GM18873 (cell line): ENCODE results near the gene FAM241B.

Experiments used
- ATAC-seq: cut with Tn5 transposase; IDR thresholded peaks from one replicate; pipeline ENCODE4 v1.9.1; 2021; ENCODE audit warnings: mild to moderate bottlenecking, moderate library complexity, moderate number of reproducible peaks; ENCODE audit not compliant: unreplicated experiment, low FRiP score

The FAM241B gene

GRCh38 chr10:69662901-69663300 lies 32.9 kb downstream of the FAM241B start:
- ATAC-seq, result no peak

GRCh38 chr10:69663369-69663947 lies 33.4 kb downstream of the FAM241B start:
- ATAC-seq, result no peak

- ATAC-seq, result no peak
Measured at GRCh38 chr10:69665474-69666320, 35.6 kb downstream of the FAM241B start.

GRCh38 chr10:69666756-69667155 lies 36.7 kb downstream of the FAM241B start:
- no peak for ATAC-seq

- ATAC-seq, result no peak
Measured at GRCh38 chr10:69668721-69669120, 38.7 kb downstream of the FAM241B start.

GRCh38 chr10:69669409-69669808 lies 39.4 kb downstream of the FAM241B start:
- ATAC-seq, result no peak

- ATAC-seq, result no peak
Measured at GRCh38 chr10:69673521-69673920, 43.5 kb downstream of the FAM241B start.

GRCh38 chr10:69674786-69675185 lies 44.7 kb downstream of the FAM241B start:
- no peak for ATAC-seq

GRCh38 chr10:69676301-69676700 lies 46.3 kb downstream of the FAM241B start:
- no peak for ATAC-seq

GRCh38 chr10:69677985-69678654 lies 48.1 kb downstream of the FAM241B start:
- ATAC-seq, result no peak

- ATAC-seq, result no peak
Measured at GRCh38 chr10:69679736-69680135, 49.7 kb downstream of the FAM241B start.

- ATAC-seq, result no peak
Measured at GRCh38 chr10:69680610-69681009, 50.6 kb downstream of the FAM241B start.

- ATAC-seq, result no peak
Measured at GRCh38 chr10:69681436-69681835, 51.4 kb downstream of the FAM241B start.

GRCh38 chr10:69682955-69683474 lies 53.0 kb downstream of the FAM241B start:
- ATAC-seq, result no peak
